HCT116 (cell line): ENCODE measurements around the gene PBX3. TPM values are rescaled to one million over a fixed set of nuclear protein-coding genes. Genes with fewer than 3 reads are reported as not detected.

ENCODE experiments used
- ATAC-seq: fragments of 200-7000 bp; cut with Tn5 transposase; 2 replicates; pipeline ENCODE4 v1.9.1; 2020; ENCODE audit warnings: mild to moderate bottlenecking, moderate library complexity
- BruUV-seq: library from RNA; stranded (reverse); fragments of 400-500 nt; replicated peaks from 2 replicates; lab custom pipeline; 2021; lab: Mats Ljungman, UMichigan
- CTCF ChIA-PET: fragments of 300-600 bp; sonication (Branson Sonifier 250); formaldehyde crosslinking; loops from one replicate; lab custom pipeline; 2021; ENCODE audit warnings: antibody characterized with exemption; lab: Charles Lee
- POLR2A ChIA-PET: fragments of 300-600, 350-600 bp; sonication (Branson Sonifier 250); formaldehyde crosslinking; loops from one replicate; lab custom pipeline; 2021; ENCODE audit warnings: antibody characterized with exemption; lab: Charles Lee
- RAD21 ChIA-PET, 2 experiments: fragments of 300-600 bp; sonication (Branson Sonifier 250); formaldehyde crosslinking; loops; one replicate each; lab custom pipeline; 2023; ENCODE audit warnings: low total read pairs in 2 of 2; ENCODE audit not compliant: uncharacterized antibody in 2 of 2, unreplicated experiment in 2 of 2, low non-redundant PET in 1 of 2; lab: Charles Lee
- DNase-seq: peaks from one replicate; pipeline ENCODE4 v3.0.0-alpha.2; 2010; ENCODE audit warnings: low read depth, low spot score
- H2AFZ ChIP-seq: fragments of 200-600 bp; shearing (Covaris generic), sonication (generic); 2 replicates; pipeline ENCODE4 v1.6.1; 2017; ENCODE audit warnings: low read depth, mixed run types, mixed read lengths, antibody characterized with exemption, low read length; ENCODE audit not compliant: poor library complexity, severe bottlenecking
- H3K27ac ChIP-seq: 2 replicates; pipeline ENCODE4 v1.5.1; 2012; ENCODE audit warnings: low read depth, low read length
- H3K27me3 ChIP-seq: fragments of 200-600 bp; sonication (generic); 2 replicates; pipeline ENCODE4 v1.6.1; 2016; ENCODE audit warnings: mixed run types, low read length, mixed read lengths; ENCODE audit not compliant: insufficient read depth
- H3K36me3 ChIP-seq, 2 experiments: fragments of 200-500 bp in 1 of 2; fragments of 200-600 bp in 1 of 2; sonication (Bioruptor generic) in 1 of 2; sonication (generic) in 1 of 2; 2 replicates each; pipeline versions ENCODE4 v1.5.1 to v1.6.1; 2014 to 2016; ENCODE audit warnings: low read length in 2 of 2, inconsistent platforms in 1 of 2, mixed read lengths in 1 of 2, mixed run types in 1 of 2; ENCODE audit not compliant: insufficient read depth in 2 of 2, control insufficient read depth in 1 of 2
- H3K4me1 ChIP-seq, 2 experiments: fragments of 200-600 bp in 1 of 2; sonication (generic) in 1 of 2; 2 replicates each; pipeline versions ENCODE4 v1.5.1 to v1.6.1; 2012 to 2017; ENCODE audit warnings: low read length in 2 of 2, inconsistent platforms in 1 of 2, mild to moderate bottlenecking in 1 of 2, mixed read lengths in 1 of 2, mixed run types in 1 of 2, moderate library complexity in 1 of 2; ENCODE audit not compliant: insufficient read depth in 2 of 2, control insufficient read depth in 1 of 2
- H3K4me2 ChIP-seq: fragments of 200-600 bp; sonication (generic); 2 replicates; pipeline ENCODE4 v1.6.1; 2017; ENCODE audit warnings: mixed run types, low read length, mixed read lengths
- H3K4me3 ChIP-seq, 2 experiments: fragments of 200-600 bp in 1 of 2; sonication (generic) in 1 of 2; replicated peaks in 1 of 2; 2 replicates each; pipeline ENCODE4 v1.5.1; 2011 to 2016; ENCODE audit warnings: low read length in 2 of 2, control low read depth in 1 of 2, low read depth in 1 of 2, mild to moderate bottlenecking in 1 of 2, mixed read lengths in 1 of 2, mixed run types in 1 of 2
- H3K79me2 ChIP-seq: fragments of 200-600 bp; sonication (generic); 2 replicates; pipeline ENCODE4 v1.6.1; 2017; ENCODE audit warnings: mild to moderate bottlenecking, mixed run types, low read length, moderate library complexity, mixed read lengths; ENCODE audit not compliant: insufficient read depth
- H3K9ac ChIP-seq: fragments of 200-600 bp; sonication (generic); 2 replicates; pipeline ENCODE4 v1.6.1; 2016; ENCODE audit warnings: low read length, mixed read lengths
- H3K9me2 ChIP-seq: fragments of 200-600 bp; sonication (generic), shearing (Covaris generic); 2 replicates; pipeline ENCODE4 v1.6.1; 2017; ENCODE audit warnings: mixed run types, mild to moderate bottlenecking, moderate library complexity; ENCODE audit not compliant: insufficient read depth
- H3K9me3 ChIP-seq, 2 experiments: fragments of 200-500 bp in 1 of 2; fragments of 200-600 bp in 1 of 2; sonication (Bioruptor generic) in 1 of 2; sonication (generic) in 1 of 2; 2 replicates each; pipeline ENCODE4 v1.6.1; 2014 to 2017; ENCODE audit warnings: low read length in 2 of 2, mixed read lengths in 2 of 2, inconsistent platforms in 1 of 2, low read depth in 1 of 2, mild to moderate bottlenecking in 1 of 2, mixed run types in 1 of 2, moderate library complexity in 1 of 2; ENCODE audit not compliant: control insufficient read depth in 1 of 2, insufficient read depth in 1 of 2
- H4K20me1 ChIP-seq: fragments of 200-600 bp; sonication (generic), shearing (Covaris generic); 2 replicates; pipeline ENCODE4 v1.6.1; 2017; ENCODE audit warnings: mixed run types, mild to moderate bottlenecking, moderate library complexity; ENCODE audit not compliant: insufficient read depth
- FOSL1 ChIP-seq: IDR thresholded peaks from 2 replicates; pipeline ENCODE4 v1.6.1; 2012; ENCODE audit warnings: low read depth
- JUND ChIP-seq: IDR thresholded peaks from 2 replicates; pipeline ENCODE4 v1.6.1; 2012
- RAD21 ChIP-seq: IDR thresholded peaks from 2 replicates; pipeline ENCODE4 v1.6.1; 2012; ENCODE audit warnings: low read depth, mild to moderate bottlenecking
- SRF ChIP-seq: IDR thresholded peaks from 2 replicates; pipeline ENCODE4 v1.6.1; 2012; ENCODE audit warnings: low read depth
- YY1 ChIP-seq: IDR thresholded peaks from 2 replicates; pipeline ENCODE4 v1.6.1; 2011; ENCODE audit warnings: low read length, low read depth, moderate library complexity, mild to moderate bottlenecking; ENCODE audit not compliant: insufficient replicate concordance; ENCODE audit errors: extremely low read depth
- intact Hi-C: fragments of 100-400 bp; cut with micrococcal nuclease; formaldehyde crosslinking; loops from 2 replicates; pipeline ENCODE4 v1.10.0; 2022
- total RNA-seq: library from RNA; stranded (reverse); gene quantifications from one replicate; pipeline ENCODE4 v1.2.1, GENCODE V29; 2021; ENCODE audit not compliant: unreplicated experiment
- TF ChIP-seq, protein P1 (sequence below): IDR thresholded peaks from 2 replicates; pipeline ENCODE4 v1.6.1; 2012

The PBX3 gene
- total RNA-seq, 1 experiment from 2014 or later: 13.5 TPM

DNA sequence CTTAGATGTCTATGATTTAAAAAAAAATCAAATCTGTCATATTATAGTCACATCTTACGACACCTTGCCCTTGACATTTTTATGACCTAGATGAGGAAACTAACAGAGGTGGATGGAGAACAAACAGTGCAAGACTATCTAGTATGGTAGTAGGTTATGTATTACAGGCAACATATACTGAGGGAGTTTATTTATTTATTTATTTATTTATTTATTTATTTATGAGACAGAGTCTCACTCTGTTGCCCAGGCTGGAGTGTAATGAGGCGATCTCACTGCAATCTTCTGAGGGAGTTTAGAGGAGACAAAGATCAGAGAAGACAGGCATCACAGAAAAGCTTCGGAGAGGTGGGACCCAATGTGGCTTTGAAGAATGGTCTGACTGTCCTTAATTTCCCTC is 4.5 kb upstream of the PBX3 start:
- Histone ChIP-seq H3K4me3 (no peak overlapping the region), H4K20me1 (no peaks in the 10 kb centered on the region), H3K36me3 (no peaks in the 10 kb centered on the region), H3K4me2 (no peak overlapping the region), H3K9me2 (no peaks in the 10 kb centered on the region), H3K27me3 (no peaks in the 10 kb centered on the region), H3K9ac (no peak overlapping the region), H3K27ac (no peak overlapping the region), H3K9me3 (no peaks in the 10 kb centered on the region), H3K4me1 (peaks cover 3 to 16% of the 10 kb centered on the region in 2 experiments; a peak in 3 of 4 replicates), H2AFZ (no peak overlapping the region), H3K79me2 (no peaks in the 10 kb centered on the region)
- CTCF ChIA-PET: no interaction called here
- TF ChIP-seq, protein P1, sequence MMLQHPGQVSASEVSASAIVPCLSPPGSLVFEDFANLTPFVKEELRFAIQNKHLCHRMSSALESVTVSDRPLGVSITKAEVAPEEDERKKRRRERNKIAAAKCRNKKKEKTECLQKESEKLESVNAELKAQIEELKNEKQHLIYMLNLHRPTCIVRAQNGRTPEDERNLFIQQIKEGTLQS: no peak
- no peak for TF ChIP-seq FOSL1
- TF ChIP-seq RAD21: no peak
- no peak for TF ChIP-seq JUND
- no TSS peak for BruUV-seq
- no peak for ATAC-seq
- intact Hi-C loops: loop anchor here (10.0 kb wide), 1 partner anchor 482 kb away; no protein-coding TSS in a partner anchor
- no peak for DNase-seq
- POLR2A ChIA-PET: no interaction called here
- RAD21 ChIA-PET: no interaction called here

DNA sequence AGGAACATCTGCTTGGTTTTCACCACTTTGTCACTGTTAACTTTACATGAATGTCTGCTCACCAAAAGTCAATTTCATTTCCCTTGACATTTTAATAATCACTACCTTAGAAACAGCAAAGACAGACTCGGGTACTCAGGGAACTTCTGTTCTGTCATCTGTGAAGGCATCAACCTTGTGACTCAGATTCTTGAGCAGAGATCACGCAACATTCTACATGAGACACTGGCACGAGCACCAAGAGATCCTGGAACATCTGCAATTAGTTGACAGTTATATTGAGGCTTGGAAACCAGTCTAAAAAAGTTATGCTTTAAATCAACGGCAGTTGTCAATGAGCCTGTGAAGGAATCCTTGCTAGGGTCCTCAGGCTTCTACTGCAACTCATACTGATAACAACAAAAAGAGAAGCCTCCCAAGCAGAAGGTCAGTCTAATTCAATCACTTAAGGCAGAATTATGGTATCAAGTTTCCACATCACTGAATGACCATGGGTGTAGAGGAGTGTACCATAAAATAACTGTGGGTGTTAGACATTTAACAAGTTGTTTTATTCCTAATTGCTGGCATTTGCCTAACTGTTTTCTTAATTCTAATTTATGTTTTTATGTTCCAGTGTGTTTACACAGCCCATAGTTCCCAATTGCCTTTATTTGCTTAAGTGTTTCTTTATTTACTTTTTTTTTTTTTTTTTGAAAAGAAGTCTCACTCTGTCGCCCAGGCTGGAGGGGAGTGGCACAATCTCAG is 3.3 kb upstream of the PBX3 start:
- TF ChIP-seq SRF (no peak), YY1 (no peak)
- DNase-seq (no peak), ATAC-seq (no peak)
- no peaks in the 10 kb centered on the region for H3K9me3 ChIP-seq
- no peak overlapping the region for H2AFZ ChIP-seq
- H3K4me2 ChIP-seq: no peak overlapping the region
- no peaks in the 10 kb centered on the region for H3K36me3 ChIP-seq
- CTCF ChIA-PET: no interaction called here
- peaks cover 3 to 23% of the 10 kb centered on the region in 2 experiments; a peak in 3 of 4 replicates for H3K4me1 ChIP-seq
- RAD21 ChIA-PET: no interaction called here
- H3K27ac ChIP-seq: no peak overlapping the region
- no peak overlapping the region for H3K4me3 ChIP-seq
- no peaks in the 10 kb centered on the region for H3K27me3 ChIP-seq
- POLR2A ChIA-PET: no interaction called here
- no peaks in the 10 kb centered on the region for H4K20me1 ChIP-seq
- no peak overlapping the region for H3K9ac ChIP-seq
- no peaks in the 10 kb centered on the region for H3K79me2 ChIP-seq
- no peaks in the 10 kb centered on the region for H3K9me2 ChIP-seq
- intact Hi-C loops: loop anchor here (10.0 kb wide), 1 partner anchor 481 kb away; no protein-coding TSS in a partner anchor
- BruUV-seq: no TSS peak
